OCI-LY1 (cell line): ENCODE measurements around the gene LHX2.
"Not testable (repeated sequence)": the region's sequence is repeated elsewhere in the genome, so short reads cannot be mapped to it uniquely, and the experiment has no call there.

Experiments used
- H2AFZ ChIP-seq: fragments of 200-600 bp; sonication (generic), shearing (Covaris generic); 2 replicates; pipeline ENCODE4 v1.6.0; 2014; ENCODE audit warnings: antibody characterized with exemption, mild to moderate bottlenecking, low read length
- H3F3A ChIP-seq: fragments of 200-600 bp; sonication (generic), shearing (Covaris generic); 2 replicates; pipeline ENCODE4 v1.6.0; 2014; ENCODE audit warnings: mild to moderate bottlenecking, antibody characterized with exemption, low read length, moderate library complexity; ENCODE audit not compliant: insufficient read depth
- H3K27ac ChIP-seq: fragments of 200-600 bp; sonication (generic); 2 replicates; pipeline ENCODE4 v1.5.1; 2014; ENCODE audit warnings: low read length, mixed run types, mild to moderate bottlenecking, low read depth; ENCODE audit not compliant: poor library complexity, severe bottlenecking
- H3K27me3 ChIP-seq: fragments of 200-600 bp; sonication (generic); 2 replicates; pipeline ENCODE4 v1.6.0; 2014; ENCODE audit warnings: antibody characterized with exemption, mild to moderate bottlenecking, low read length, moderate library complexity; ENCODE audit not compliant: insufficient read depth
- H3K36me3 ChIP-seq: fragments of 200-600 bp; sonication (generic); 2 replicates; pipeline ENCODE4 v1.6.1; 2014; ENCODE audit warnings: mild to moderate bottlenecking, antibody characterized with exemption, low read length, moderate library complexity, mixed read lengths; ENCODE audit not compliant: insufficient read depth
- H3K4me1 ChIP-seq: fragments of 200-600 bp; sonication (generic); 2 replicates; pipeline ENCODE4 v1.5.1; 2014; ENCODE audit warnings: mild to moderate bottlenecking, low read length, moderate library complexity; ENCODE audit not compliant: insufficient read depth, severe bottlenecking
- H3K4me2 ChIP-seq: fragments of 200-600 bp; sonication (generic), shearing (Covaris generic); 2 replicates; pipeline ENCODE4 v1.6.1; 2014; ENCODE audit warnings: low read length
- H3K4me3 ChIP-seq: fragments of 200-600 bp; sonication (generic); 2 replicates; pipeline ENCODE4 v1.5.1; 2014; ENCODE audit warnings: low read length, low read depth, mild to moderate bottlenecking, mixed read lengths; ENCODE audit not compliant: poor library complexity, severe bottlenecking
- H3K79me2 ChIP-seq: fragments of 200-600 bp; shearing (Covaris generic); 2 replicates; pipeline ENCODE4 v1.6.1; 2016; ENCODE audit warnings: mixed run types, low read length, mixed read lengths; ENCODE audit not compliant: insufficient read depth
- H3K9ac ChIP-seq: fragments of 200-600 bp; sonication (generic), shearing (Covaris generic); 2 replicates; pipeline ENCODE4 v1.6.1; 2014; ENCODE audit warnings: mild to moderate bottlenecking, low read length, mixed read lengths
- H3K9me2 ChIP-seq: fragments of 200-600 bp; sonication (generic), shearing (Covaris generic); 2 replicates; pipeline ENCODE4 v1.6.1; 2014; ENCODE audit warnings: low read depth, mild to moderate bottlenecking, low read length, mixed read lengths
- H3K9me3 ChIP-seq: fragments of 200-600 bp; shearing (Covaris generic); 2 replicates; pipeline ENCODE4 v1.6.1; 2014; ENCODE audit warnings: low read length, mixed read lengths
- H4K20me1 ChIP-seq: fragments of 200-600 bp; sonication (generic), shearing (Covaris generic); 2 replicates; pipeline ENCODE4 v1.6.0; 2016; ENCODE audit warnings: mild to moderate bottlenecking, low read length; ENCODE audit not compliant: insufficient read depth
- CTCF ChIP-seq: fragments of 200-600 bp; sonication (generic), shearing (Covaris generic); IDR thresholded peaks from 2 replicates; pipeline ENCODE4 v1.5.1; 2017; ENCODE audit warnings: mild to moderate bottlenecking, antibody characterized with exemption, low read length, moderate library complexity, mixed read lengths
- EZH2 ChIP-seq: fragments of 200-600 bp; sonication (generic), shearing (Covaris generic); IDR thresholded peaks from 2 replicates; pipeline ENCODE4 v1.8.0; 2017; ENCODE audit warnings: borderline replicate concordance, mixed run types, mild to moderate bottlenecking, antibody characterized with exemption, low read length, moderate library complexity, mixed read lengths

LHX2 gene

DNA sequence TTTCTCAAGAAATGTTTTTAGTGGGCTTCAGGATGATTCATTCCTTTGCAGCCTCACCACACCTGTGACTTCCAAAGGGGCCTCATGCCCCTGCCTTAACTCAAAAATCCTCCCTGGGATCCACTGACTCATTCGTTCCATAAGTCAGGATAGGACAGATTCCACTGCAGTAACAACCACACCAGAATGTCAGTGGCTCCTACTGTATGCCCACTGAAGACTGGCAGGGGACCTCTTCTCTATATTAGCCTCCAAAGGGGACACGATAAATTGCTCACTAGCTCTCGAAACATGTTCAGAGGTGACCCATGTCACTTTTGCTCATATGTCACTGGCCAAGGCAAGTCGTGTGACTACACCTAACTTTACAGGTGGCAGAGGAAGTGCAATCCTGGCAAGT lies 25.7 kb upstream of the LHX2 start:
- Histone ChIP-seq H3K4me1 (no peaks in the 10 kb centered on the region), H4K20me1 (no peaks in the 10 kb centered on the region), H2AFZ (no peak overlapping the region), H3K79me2 (no peaks in the 10 kb centered on the region), H3K36me3 (no peaks in the 10 kb centered on the region), H3K27me3 (no peaks in the 10 kb centered on the region), H3K27ac (no peak overlapping the region), H3K9ac (no peak overlapping the region), H3K9me3 (no peaks in the 10 kb centered on the region), H3K4me2 (no peak overlapping the region), H3K4me3 (no peak overlapping the region), H3K9me2 (no peaks in the 10 kb centered on the region), H3F3A (no peaks in the 10 kb centered on the region)
- TF ChIP-seq CTCF, result no peak
- no peak for TF ChIP-seq EZH2

- H3K4me1 ChIP-seq, result no peaks in the 10 kb centered on the region
- H3K9ac ChIP-seq, result no peak overlapping the region
- H3K4me2 ChIP-seq, result no peak overlapping the region
- no peak overlapping the region for H3K4me3 ChIP-seq
- no peak overlapping the region for H3K27ac ChIP-seq
- H3K36me3 ChIP-seq, result no peaks in the 10 kb centered on the region
- no peaks in the 10 kb centered on the region for H3K9me3 ChIP-seq
- H2AFZ ChIP-seq, result no peak overlapping the region
- H3K27me3 ChIP-seq, result no peaks in the 10 kb centered on the region
- H4K20me1 ChIP-seq, result no peaks in the 10 kb centered on the region
- H3K79me2 ChIP-seq, result no peaks in the 10 kb centered on the region
- no peaks in the 10 kb centered on the region for H3F3A ChIP-seq
- H3K9me2 ChIP-seq, result no peaks in the 10 kb centered on the region
- no peak for TF ChIP-seq CTCF
- no peak for TF ChIP-seq EZH2
Measured at GRCh38 chr9:123990427-123990826, 21.1 kb upstream of the LHX2 start.

DNA sequence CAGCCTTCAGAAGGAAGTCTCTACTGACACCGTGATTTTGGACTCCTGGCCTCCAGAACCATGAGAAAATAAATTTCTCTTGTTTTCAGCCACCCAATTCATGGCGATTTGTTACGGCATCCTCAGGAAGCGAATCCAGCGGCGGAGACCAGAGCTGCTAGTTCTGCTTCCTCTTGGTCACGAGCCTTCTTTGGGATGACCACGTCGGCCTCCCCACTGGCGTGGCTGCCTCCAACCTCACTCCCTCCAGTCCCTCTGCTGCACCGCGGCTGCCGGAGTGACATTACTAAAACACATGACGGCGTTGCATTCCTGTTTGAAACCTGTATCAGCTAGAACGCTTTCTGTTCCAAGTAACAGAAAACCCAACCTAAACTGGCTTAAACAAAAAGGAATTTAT lies 18.9 kb upstream of the LHX2 start:
- H3K36me3 ChIP-seq, H3K4me3 ChIP-seq, H3K27me3 ChIP-seq, H3F3A ChIP-seq, H3K9ac ChIP-seq, H3K9me3 ChIP-seq, H3K4me2 ChIP-seq, H3K4me1 ChIP-seq, H3K9me2 ChIP-seq, H3K79me2 ChIP-seq, H4K20me1 ChIP-seq, H3K27ac ChIP-seq, H2AFZ ChIP-seq: not testable (repeated sequence)

DNA sequence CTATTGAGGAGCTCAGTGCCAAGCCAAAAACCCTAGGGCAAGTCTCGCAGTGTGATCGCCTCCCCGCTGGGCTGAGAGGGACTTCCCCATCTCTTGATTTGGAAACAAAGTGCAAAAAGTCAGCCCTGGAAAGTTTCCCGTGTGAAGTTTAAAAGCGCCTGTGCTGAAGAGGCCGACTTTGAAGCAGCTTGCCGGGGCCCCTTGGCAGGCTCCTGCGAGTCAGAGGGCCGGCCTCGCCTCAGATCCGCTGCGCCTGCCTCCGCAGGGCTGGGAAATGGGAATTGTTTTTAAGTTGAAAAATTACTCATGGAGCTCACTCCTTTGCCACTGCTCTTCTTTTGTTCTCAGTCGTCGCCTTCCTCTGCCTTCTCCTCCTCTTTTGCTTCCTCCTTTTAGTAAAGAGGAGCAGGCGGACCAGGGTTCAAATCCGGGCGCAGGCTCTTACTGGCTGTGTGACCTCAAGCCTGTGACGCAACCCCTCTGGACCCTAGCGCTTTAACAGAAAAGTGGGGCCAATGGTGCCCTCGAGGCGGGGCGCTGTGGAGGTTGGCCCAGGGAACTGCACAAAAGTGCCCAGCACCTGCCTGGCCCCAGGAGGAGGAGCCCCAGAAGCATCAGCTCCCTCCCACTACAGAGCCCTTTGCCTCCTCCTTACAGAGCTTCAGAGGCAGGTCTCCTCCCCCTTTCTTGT lies 14.7 kb upstream of the LHX2 start:
- H3F3A ChIP-seq, result no peaks in the 10 kb centered on the region
- no peaks in the 10 kb centered on the region for H3K4me1 ChIP-seq
- no peak overlapping the region for H3K4me2 ChIP-seq
- H3K36me3 ChIP-seq, result no peaks in the 10 kb centered on the region
- H3K27ac ChIP-seq, result no peak overlapping the region
- H3K79me2 ChIP-seq, result no peaks in the 10 kb centered on the region
- no peak for TF ChIP-seq CTCF
- TF ChIP-seq EZH2, result no peak
- H3K9me2 ChIP-seq, result no peaks in the 10 kb centered on the region
- no peak overlapping the region for H2AFZ ChIP-seq
- H3K9ac ChIP-seq, result no peak overlapping the region
- H3K9me3 ChIP-seq, result no peaks in the 10 kb centered on the region
- H4K20me1 ChIP-seq, result no peaks in the 10 kb centered on the region
- H3K4me3 ChIP-seq, result no peak overlapping the region
- 0 out of 2 replicates have a peak, but pooled peaks cover 8% of the 10 kb centered on the region for H3K27me3 ChIP-seq
